HG02763 (cell line): ENCODE data around the gene CCDC27.
"Not testable (repeated sequence)": the region's sequence is repeated elsewhere in the genome, so short reads cannot be mapped to it uniquely, and the experiment has no call there.

ENCODE experiments used
- ATAC-seq: cut with Tn5 transposase; IDR thresholded peaks from one replicate; pipeline ENCODE4 v1.9.1; 2021; ENCODE audit warnings: mild to moderate bottlenecking, moderate library complexity; ENCODE audit not compliant: unreplicated experiment

CCDC27 gene

GRCh38 chr1:3788756-3789420 is 36.6 kb downstream of the CCDC27 start:
- ATAC-seq, result no peak

GRCh38 chr1:3789421-3790300 is 37.4 kb downstream of the CCDC27 start:
- ATAC-seq, result no peak

GRCh38 chr1:3790500-3790923 is 38.3 kb downstream of the CCDC27 start:
- no peak for ATAC-seq

- no peak for ATAC-seq
Measured at GRCh38 chr1:3790952-3791351, 38.7 kb downstream of the CCDC27 start.

GRCh38 chr1:3795453-3796214 is 43.4 kb downstream of the CCDC27 start:
- no peak for ATAC-seq

- peak; percentile 91 for ATAC-seq
Measured at GRCh38 chr1:3796215-3797061, 44.2 kb downstream of the CCDC27 start, which contains the start of gene LRRC47. TSS of gene LRRC47 (minus strand) at chr1:3796498. CDS start at chr1:3796476, 22 bp downstream.

- ATAC-seq, result no peak
Measured at GRCh38 chr1:3799976-3800685, 47.9 kb downstream of the CCDC27 start.

GRCh38 chr1:3800795-3801194 is 48.5 kb downstream of the CCDC27 start:
- ATAC-seq, result not testable (repeated sequence)

- no peak for ATAC-seq
Measured at GRCh38 chr1:3803905-3804626, 51.8 kb downstream of the CCDC27 start.

- ATAC-seq, result not testable (repeated sequence)
Measured at GRCh38 chr1:3804627-3804944, 52.3 kb downstream of the CCDC27 start.

- no peak for ATAC-seq
Measured at GRCh38 chr1:3805038-3805437, 52.8 kb downstream of the CCDC27 start.

- no peak for ATAC-seq
Measured at GRCh38 chr1:3807769-3808168, 55.5 kb downstream of the CCDC27 start.

GRCh38 chr1:3809680-3810079 is 57.4 kb downstream of the CCDC27 start:
- no peak for ATAC-seq

- not testable (repeated sequence) for ATAC-seq
Measured at GRCh38 chr1:3810149-3810761, 58.0 kb downstream of the CCDC27 start.

- ATAC-seq, result no peak
Measured at GRCh38 chr1:3811595-3811911, 59.3 kb downstream of the CCDC27 start.

- ATAC-seq, result no peak
Measured at GRCh38 chr1:3814065-3814464, 61.8 kb downstream of the CCDC27 start.

GRCh38 chr1:3814771-3815561 is 62.7 kb downstream of the CCDC27 start:
- no peak for ATAC-seq
